Stimulated activated memory B cell treated with anti-CD40 and anti-IgM and Interleukin-4, amounts not matched to agents 10 μg/mL and 1 μg/mL and 100 μg/mL, for 72 hours (primary cell): ENCODE results near the gene DLG2.

Source experiments
- ATAC-seq: fragments of 150-1000 bp; cut with Tn5 transposase; 2 replicates; pipeline ENCODE4 v1.10.0; 2021
- H3K27ac Mint-ChIP-seq: one replicate; pipeline ENCODE4 v1.8.0; 2022; ENCODE audit warnings: mild to moderate bottlenecking, mixed read lengths
- H3K27me3 Mint-ChIP-seq: one replicate; pipeline ENCODE4 v1.8.0; 2022; ENCODE audit warnings: mixed read lengths
- H3K36me3 Mint-ChIP-seq: one replicate; pipeline ENCODE4 v1.8.0; 2022; ENCODE audit warnings: mixed read lengths
- H3K4me1 Mint-ChIP-seq: one replicate; pipeline ENCODE4 v1.8.0; 2022; ENCODE audit warnings: mixed read lengths
- H3K4me3 Mint-ChIP-seq: one replicate; pipeline ENCODE4 v1.8.0; 2022; ENCODE audit warnings: mild to moderate bottlenecking, moderate library complexity, mixed read lengths
- H3K9me3 Mint-ChIP-seq: one replicate; pipeline ENCODE4 v1.8.0; 2022; ENCODE audit warnings: mixed read lengths

The DLG2 gene

DNA sequence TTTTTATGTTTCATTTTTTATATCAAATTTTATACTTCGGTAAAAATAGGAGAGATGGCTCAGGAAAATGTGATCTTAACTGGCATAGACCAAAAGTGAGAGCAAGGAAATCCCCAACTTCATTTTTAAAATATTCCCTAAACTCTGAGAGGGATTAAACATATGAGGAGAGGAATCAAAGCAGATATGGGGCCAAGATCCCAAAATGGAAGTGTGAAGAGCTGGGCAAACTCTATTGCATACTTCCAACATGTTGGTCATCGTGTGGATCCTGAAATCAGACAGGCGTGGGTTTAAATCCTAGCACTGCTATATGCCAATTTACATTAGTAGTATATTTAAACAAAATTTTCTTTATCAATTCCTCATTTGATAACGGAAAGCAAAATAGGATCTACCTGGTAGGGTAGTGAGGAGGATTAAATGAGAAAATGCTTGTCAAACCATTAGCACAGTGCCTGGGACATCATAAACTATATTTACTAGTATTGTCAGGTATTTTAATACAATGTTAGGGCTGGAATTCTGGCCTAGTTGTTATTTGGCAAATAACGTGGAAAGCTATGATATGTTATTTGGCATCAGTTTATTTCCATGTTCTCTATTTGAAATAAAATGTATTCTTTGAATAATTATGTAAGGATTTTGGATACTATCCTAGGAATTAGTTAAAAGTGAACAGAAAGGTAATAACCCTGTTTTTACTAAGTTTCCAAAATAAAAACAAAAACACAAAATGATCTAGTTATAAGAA, 1948.1 kb downstream of the DLG2 start:
- peaks cover 6% of the 10 kb centered on the region for H3K27me3 Mint-ChIP-seq
- H3K27ac Mint-ChIP-seq, result no peak overlapping the region
- no peaks in the 10 kb centered on the region for H3K9me3 Mint-ChIP-seq
- H3K4me1 Mint-ChIP-seq, result peaks cover 24% of the 10 kb centered on the region
- no peaks in the 10 kb centered on the region for H3K36me3 Mint-ChIP-seq
- no peak for ATAC-seq
- H3K4me3 Mint-ChIP-seq, result no peak overlapping the region

DNA sequence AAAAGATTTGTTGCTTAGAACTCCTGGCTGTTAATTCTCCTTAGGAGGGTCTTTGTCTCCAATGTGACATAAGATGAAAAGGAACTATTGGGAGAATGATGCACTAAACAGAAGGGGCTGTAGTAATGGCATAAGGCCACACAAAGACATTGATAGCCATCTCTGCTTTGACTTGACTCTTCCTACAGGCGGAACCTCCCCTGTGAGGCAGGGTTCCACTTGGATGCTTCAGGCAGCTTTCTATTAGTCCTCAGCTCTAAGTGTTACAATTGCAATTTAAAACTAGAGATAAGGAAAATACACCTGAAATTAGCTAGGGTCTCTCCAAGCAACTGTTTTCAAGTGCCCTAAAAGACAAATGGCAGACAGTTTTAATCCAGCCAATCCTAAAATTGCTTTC, 1949.4 kb downstream of the DLG2 start:
- Mint-ChIP-seq H3K27ac (no peak overlapping the region), H3K4me1 (peaks cover 23% of the 10 kb centered on the region), H3K36me3 (no peaks in the 10 kb centered on the region), H3K27me3 (peaks cover 3% of the 10 kb centered on the region), H3K9me3 (no peaks in the 10 kb centered on the region), H3K4me3 (no peak overlapping the region)
- no peak for ATAC-seq

DNA sequence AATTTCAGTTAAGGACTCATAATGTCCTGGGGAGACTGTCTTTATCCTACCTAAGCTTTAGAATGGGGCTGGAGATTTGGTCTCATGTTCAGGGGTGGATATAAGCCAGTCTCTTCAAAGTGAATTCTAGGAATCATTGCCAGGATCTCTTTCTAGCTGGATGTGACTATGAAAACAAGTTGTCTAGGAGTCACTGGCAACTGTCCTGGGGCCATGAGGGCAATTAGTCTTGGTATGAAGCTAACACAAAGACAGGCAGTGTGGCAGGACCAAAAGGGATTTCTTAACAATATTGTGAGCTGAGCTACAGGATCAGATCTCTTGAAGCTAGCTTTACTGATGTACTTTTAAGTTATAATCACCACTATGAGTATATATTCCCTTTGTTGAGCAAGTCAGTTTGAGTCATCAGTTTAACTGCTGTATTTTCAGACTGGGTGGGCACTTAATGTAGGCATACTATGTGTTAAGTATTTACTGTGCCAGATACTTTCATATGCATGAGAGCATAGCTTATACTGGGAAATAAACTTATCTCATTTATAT, 1951.0 kb downstream of the DLG2 start:
- Mint-ChIP-seq H3K4me1 (peaks cover 8% of the 10 kb centered on the region), H3K27ac (no peak overlapping the region), H3K9me3 (no peaks in the 10 kb centered on the region), H3K36me3 (no peaks in the 10 kb centered on the region), H3K4me3 (no peak overlapping the region), H3K27me3 (peaks cover 13% of the 10 kb centered on the region)
- no peak for ATAC-seq

DNA sequence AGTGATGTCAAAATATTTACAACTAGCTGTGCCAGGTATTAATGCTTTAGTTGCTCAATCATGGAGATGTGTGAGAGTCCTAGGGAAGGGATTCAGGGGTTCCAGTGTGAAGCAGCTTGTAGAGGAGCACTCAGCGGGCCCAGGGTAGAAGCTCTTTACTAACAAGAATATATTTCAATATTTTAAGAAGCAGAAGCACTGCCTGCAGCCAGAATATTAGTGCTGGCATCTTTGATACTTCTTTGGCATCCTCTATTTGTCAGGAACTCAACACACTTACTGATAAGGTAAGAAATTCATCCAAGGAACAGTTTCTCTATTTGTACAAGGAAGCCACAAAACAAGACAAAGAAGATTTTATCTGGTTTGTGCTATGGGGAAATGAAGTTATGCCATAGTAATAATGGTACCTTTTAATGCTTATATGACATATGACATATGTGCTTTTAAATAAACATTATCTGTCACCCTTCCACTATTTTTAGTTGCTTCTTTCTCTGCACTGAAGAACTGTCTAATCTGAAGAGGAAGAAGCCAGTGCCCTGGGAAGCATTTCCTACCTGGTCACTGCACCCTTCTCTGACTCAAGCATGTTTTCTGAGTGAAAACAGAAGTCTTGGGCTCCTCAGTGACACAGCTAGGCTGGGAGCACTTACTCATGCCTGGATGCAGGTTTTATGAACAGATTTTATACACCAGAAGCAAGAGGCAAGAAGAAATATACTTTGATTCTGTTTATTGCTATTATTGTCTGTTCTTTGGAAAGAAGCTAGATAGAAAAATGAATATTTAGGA, 1952.8 kb downstream of the DLG2 start:
- H3K36me3 Mint-ChIP-seq, result no peaks in the 10 kb centered on the region
- no peak for ATAC-seq
- H3K27me3 Mint-ChIP-seq, result peaks cover 13% of the 10 kb centered on the region
- H3K27ac Mint-ChIP-seq, result no peak overlapping the region
- no peaks in the 10 kb centered on the region for H3K4me1 Mint-ChIP-seq
- no peaks in the 10 kb centered on the region for H3K9me3 Mint-ChIP-seq
- H3K4me3 Mint-ChIP-seq, result no peak overlapping the region

DNA sequence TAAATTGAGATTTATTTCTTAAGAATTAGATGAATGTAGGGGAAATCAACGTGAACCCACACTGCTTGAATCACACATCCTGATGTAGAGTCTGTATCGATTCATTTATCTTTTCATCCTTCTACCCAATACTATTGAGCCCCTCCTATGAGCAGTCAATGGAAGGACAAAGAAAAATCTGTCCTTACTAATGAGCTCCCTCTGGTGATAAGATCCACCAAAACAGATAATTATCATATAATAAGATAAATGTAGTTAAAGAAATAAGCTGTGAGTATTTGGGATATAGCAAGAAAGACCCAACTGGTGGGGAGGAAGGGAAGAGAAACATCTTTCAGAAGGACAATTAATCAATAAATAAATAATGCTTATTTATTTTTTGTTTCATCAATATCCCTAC, 1955.9 kb downstream of the DLG2 start:
- Mint-ChIP-seq H3K27me3 (peaks cover 13% of the 10 kb centered on the region), H3K4me1 (no peaks in the 10 kb centered on the region), H3K36me3 (no peaks in the 10 kb centered on the region), H3K4me3 (no peak overlapping the region), H3K27ac (no peak overlapping the region), H3K9me3 (no peaks in the 10 kb centered on the region)
- no peak for ATAC-seq

DNA sequence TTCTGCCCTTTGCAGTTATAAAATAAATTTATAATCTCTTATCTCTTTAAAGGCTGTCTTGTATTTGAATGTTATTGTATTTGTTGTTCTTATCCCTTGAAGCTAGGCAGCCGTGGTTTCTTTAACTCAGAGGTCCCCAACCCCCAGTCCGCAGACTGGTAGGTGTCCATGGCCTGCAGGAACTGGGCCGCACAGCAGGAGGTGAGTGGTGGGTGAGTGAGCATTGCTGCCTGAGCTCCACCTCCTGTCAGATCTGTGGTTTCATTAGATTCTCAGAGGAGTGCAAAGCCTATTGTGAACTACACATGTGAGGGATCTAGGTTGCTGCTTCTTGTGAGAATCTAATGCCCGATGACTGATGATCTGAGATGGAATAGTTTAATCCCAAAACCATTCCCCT, 1961.0 kb downstream of the DLG2 start:
- Mint-ChIP-seq H3K27ac (no peak overlapping the region), H3K4me3 (no peak overlapping the region), H3K36me3 (no peaks in the 10 kb centered on the region), H3K27me3 (peaks cover 7% of the 10 kb centered on the region), H3K4me1 (no peaks in the 10 kb centered on the region), H3K9me3 (no peaks in the 10 kb centered on the region)
- ATAC-seq, result no peak

DNA sequence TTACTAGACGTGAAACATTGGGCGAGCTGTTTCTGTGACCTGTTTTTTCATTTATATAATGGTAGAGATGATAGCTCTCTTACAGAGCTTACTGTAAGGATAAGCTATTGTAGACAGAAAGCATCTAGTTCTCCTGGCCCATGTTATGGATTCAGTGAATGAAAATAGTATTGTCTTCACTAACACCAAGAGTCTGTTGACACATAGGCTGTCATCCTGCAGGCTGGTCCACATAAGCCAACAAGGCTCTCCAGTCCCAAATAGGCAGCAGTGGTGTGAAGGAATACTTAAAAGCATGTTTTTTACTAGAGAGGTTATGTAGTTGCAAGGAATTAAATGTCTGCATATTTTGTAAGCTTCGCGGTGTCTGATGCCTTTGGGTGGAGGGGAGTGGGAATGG, 1963.2 kb downstream of the DLG2 start:
- no peak overlapping the region for H3K27ac Mint-ChIP-seq
- peaks cover 7% of the 10 kb centered on the region for H3K27me3 Mint-ChIP-seq
- H3K36me3 Mint-ChIP-seq, result no peaks in the 10 kb centered on the region
- H3K4me3 Mint-ChIP-seq, result no peak overlapping the region
- H3K4me1 Mint-ChIP-seq, result no peaks in the 10 kb centered on the region
- no peaks in the 10 kb centered on the region for H3K9me3 Mint-ChIP-seq
- ATAC-seq, result no peak

DNA sequence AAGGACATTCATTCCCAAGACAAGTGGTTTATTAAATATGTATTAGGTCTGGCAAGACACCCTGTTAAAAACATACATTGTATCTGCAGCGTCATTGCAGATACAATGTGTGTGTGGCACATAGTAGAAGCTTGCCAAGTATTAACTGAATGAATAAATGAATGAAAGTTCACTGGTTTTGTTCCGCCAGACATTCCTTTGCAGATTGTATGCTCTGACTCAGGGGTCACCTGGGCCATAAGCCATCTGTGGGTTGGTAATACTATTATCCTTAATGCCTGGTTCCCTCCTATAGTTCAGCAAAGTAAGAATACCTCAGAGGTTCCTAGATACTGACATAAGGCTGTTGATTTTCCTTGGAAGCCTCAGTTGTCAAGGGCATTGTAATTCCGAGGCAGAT, 1963.7 kb downstream of the DLG2 start:
- no peak overlapping the region for H3K4me3 Mint-ChIP-seq
- no peak for ATAC-seq
- H3K36me3 Mint-ChIP-seq, result no peaks in the 10 kb centered on the region
- no peaks in the 10 kb centered on the region for H3K9me3 Mint-ChIP-seq
- H3K27ac Mint-ChIP-seq, result no peak overlapping the region
- peaks cover 7% of the 10 kb centered on the region for H3K27me3 Mint-ChIP-seq
- H3K4me1 Mint-ChIP-seq, result no peaks in the 10 kb centered on the region

DNA sequence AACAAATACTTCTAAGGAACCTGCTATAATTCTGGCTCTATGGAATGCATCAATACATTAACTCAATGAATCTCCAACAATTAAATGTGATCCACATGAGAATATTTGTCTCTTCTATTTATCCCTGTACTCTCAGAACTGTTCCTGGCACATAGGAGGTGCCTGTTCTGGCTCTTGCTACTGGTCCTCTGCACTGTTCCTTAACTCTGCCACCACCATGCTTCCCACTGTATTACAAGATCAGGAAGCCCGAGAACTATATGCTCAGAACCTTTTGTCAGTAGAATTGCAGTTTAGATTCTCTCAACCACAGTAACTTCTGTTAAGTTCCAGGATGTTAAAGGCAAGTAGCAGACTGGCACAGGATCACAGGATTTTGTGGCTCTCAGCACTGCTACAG, 1964.7 kb downstream of the DLG2 start:
- no peak overlapping the region for H3K4me3 Mint-ChIP-seq
- H3K36me3 Mint-ChIP-seq, result no peaks in the 10 kb centered on the region
- H3K4me1 Mint-ChIP-seq, result no peaks in the 10 kb centered on the region
- H3K27me3 Mint-ChIP-seq, result peaks cover 7% of the 10 kb centered on the region
- H3K9me3 Mint-ChIP-seq, result no peaks in the 10 kb centered on the region
- no peak for ATAC-seq
- H3K27ac Mint-ChIP-seq, result no peak overlapping the region

DNA sequence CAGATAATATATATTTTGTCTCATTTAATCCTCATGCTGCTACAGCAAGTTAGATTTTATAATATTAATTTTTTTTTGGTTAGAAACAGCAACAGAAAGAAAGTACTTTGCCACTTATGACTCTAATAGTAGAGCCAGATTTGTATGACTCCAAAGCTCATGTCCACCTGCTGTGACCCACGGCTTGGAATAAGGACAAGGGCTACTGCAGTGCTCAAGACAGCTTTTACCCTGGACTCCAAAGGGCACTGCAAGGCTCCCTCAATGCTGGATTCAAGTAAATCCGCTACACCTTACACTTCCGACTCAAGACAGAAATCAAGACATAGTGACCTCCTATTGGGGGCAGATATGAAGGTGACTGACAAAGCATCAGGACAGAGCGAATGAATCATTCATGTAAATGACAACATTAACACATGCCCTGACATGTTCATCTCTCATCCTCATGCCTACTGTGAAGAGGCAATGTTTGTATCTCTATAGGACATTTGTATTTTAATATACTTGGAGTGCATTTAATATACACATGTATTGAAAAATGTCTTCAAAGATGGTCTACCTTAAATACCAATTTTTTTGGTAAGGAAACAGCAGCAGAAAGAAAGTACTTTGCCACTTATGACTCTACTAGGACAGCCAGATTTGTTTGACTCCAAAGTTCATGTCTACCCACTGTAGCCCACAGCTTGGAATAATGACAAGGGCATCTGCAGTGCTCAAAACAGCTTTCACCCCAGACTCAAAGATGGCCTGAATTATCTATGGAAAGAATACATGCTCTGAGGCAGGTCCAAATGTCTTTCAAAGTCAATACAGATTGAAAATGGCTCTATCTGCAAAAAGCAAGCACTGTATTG, 1965.4 kb downstream of the DLG2 start:
- Mint-ChIP-seq H3K4me3 (no peak overlapping the region), H3K36me3 (no peaks in the 10 kb centered on the region), H3K9me3 (no peaks in the 10 kb centered on the region)

DNA sequence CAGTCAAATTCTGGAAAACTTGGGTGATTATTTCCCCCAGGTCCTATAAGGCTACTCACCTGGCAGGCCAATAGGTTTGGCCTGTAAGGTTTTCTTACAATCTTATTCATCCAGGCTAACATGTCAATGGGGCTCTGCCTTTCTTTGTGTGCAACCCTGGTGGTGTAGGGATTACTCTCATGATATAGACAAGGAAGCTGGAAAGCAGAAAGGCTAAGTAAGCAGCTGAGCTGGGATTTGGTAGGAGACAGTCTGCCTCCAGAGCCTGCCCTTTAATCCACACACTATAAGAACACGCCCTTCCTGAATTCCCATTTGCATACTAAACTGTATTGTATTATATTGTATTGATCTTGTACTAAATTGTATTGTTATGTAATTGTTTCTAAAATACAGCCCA, 1967.7 kb downstream of the DLG2 start:
- Mint-ChIP-seq H3K36me3 (no peaks in the 10 kb centered on the region), H3K4me1 (no peaks in the 10 kb centered on the region), H3K27ac (no peak overlapping the region), H3K4me3 (no peak overlapping the region), H3K27me3 (no peaks in the 10 kb centered on the region), H3K9me3 (no peaks in the 10 kb centered on the region)
- ATAC-seq, result no peak

More for the DNA sequence above, 1965.4 kb downstream of the DLG2 start:
- no peak for ATAC-seq
- H3K27me3 Mint-ChIP-seq, result peaks cover 7% of the 10 kb centered on the region
- H3K4me1 Mint-ChIP-seq, result no peaks in the 10 kb centered on the region
- no peak overlapping the region for H3K27ac Mint-ChIP-seq

DNA sequence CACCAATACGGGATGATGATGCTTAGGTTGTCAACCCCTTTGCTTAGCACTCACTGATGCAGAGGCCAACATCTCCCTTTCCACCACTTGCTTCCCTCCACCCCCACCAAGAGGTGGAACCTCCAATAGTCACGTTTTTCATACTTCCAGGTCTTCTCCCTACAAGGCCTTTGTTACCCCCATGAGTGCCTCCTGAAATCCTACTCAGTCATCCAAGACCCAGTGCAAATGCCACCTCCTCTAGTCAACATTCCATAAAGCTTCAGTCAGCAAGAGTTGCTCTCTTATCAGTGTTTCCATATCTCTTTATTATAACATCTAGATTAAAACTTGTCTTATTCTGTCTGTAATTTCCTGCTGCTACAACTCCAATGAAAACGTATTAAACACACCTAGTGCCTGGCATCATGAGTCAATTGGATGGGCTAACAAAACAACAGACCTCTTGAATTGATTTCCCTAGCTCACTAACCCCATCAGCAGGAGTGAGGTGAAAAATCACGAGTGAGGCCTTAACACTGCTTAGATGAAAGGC, 1970.3 kb downstream of the DLG2 start:
- Mint-ChIP-seq H3K36me3 (no peaks in the 10 kb centered on the region), H3K27ac (no peak overlapping the region), H3K27me3 (no peaks in the 10 kb centered on the region), H3K4me3 (no peak overlapping the region), H3K4me1 (no peaks in the 10 kb centered on the region), H3K9me3 (no peaks in the 10 kb centered on the region)
- no peak for ATAC-seq

DNA sequence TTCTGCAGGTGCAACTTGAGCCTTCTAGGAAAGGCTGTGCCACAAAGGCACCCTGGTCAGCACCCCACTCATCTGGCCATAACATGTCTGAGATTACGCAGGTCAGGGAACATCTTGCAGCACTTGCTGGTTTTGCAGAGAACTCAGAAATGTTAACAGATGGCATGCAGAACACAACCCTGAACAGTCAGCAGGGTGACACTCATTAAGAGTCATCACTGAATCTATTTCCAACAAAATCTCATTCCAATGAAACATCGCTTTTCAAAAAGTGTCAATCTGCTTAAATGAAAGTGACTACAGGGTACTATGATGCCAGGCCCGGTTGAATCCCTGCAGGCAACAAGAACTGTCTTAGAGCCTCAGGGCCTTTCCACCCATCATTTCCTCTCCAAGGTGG, 1971.2 kb downstream of the DLG2 start:
- H3K4me3 Mint-ChIP-seq, result no peak overlapping the region
- H3K27ac Mint-ChIP-seq, result no peak overlapping the region
- H3K9me3 Mint-ChIP-seq, result no peaks in the 10 kb centered on the region
- H3K36me3 Mint-ChIP-seq, result no peaks in the 10 kb centered on the region
- no peaks in the 10 kb centered on the region for H3K4me1 Mint-ChIP-seq
- no peak for ATAC-seq
- H3K27me3 Mint-ChIP-seq, result no peaks in the 10 kb centered on the region

DNA sequence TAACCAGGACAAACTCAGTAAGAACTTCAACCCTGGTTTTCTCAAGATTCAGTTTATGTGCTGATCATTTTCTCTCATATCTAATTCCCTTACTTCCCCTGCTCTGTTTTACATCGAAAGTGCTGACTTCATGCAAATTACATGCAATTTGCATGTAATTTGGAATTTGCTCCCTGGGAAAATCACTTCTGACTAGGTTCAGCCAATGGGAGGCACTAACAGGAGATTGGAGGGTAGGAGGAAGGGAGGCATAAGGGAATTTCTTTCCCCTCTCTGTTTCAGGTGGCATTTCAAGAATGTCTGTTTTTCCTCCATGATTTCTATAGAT, 1977.7 kb downstream of the DLG2 start:
- no peak for ATAC-seq
- no peaks in the 10 kb centered on the region for H3K36me3 Mint-ChIP-seq
- no peak overlapping the region for H3K27ac Mint-ChIP-seq
- no peak overlapping the region for H3K4me3 Mint-ChIP-seq
- no peaks in the 10 kb centered on the region for H3K4me1 Mint-ChIP-seq
- H3K9me3 Mint-ChIP-seq, result no peaks in the 10 kb centered on the region
- H3K27me3 Mint-ChIP-seq, result peaks cover 9% of the 10 kb centered on the region
